22Rv1 (cell line): ENCODE results near the gene LINC01488.

Experiments
- CTCF ChIP-seq: fragments of 450-650 bp; IDR thresholded peaks from 2 replicates; pipeline ENCODE4 v1.5.1; 2017; ENCODE audit warnings: mild to moderate bottlenecking
- ZFX ChIP-seq: fragments of 450-650 bp; IDR thresholded peaks from 2 replicates; pipeline ENCODE4 v1.6.1; 2017; ENCODE audit warnings: antibody characterized with exemption, borderline replicate concordance

DNA sequence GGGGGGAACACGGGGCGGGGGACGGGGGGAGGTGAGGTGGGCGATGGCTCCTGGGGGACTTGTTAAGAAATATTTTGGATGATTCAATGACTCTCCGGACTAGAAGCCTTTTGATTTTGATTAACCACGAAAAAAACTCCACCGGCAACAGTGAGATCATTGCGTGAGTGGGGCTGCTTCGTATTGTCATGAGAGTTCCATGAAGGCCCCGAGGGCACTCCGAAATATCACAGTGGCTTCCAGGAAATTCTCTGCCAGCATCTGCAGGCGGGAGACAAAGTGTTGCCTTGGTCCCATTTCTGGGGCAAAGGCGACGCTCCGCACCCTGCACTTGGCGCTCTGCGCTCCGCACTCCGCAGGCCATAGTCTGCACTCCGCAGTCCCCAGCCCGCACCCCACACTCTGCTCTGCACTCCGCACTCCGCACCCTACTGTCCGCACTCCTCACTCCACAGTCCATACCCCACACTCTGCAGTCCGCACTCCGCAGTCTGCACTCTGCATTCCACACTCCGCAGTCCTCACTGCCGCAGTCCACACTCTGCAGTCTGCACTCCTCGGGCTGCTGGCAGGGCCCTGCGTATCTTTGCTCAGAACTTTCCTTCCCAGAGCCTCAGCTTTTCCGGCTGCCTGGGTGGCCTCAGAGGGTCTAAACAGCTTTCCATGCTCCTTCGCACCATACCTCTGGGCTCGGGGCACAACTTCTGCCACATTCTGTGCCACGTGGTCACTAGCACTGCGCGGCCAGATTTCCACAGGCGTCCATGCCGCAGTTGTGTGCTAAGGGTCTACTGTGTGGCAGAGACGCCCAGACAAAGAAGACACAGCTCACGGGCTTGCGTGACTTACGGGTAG is 61.1 kb downstream of the LINC01488 start:
- TF ChIP-seq CTCF (no peak), ZFX (no peak)
